H9 (cell line): ENCODE data around the gene PDZD8. TPM values are rescaled to one million over a fixed set of nuclear protein-coding genes. Genes with fewer than 3 reads are reported as not detected.

Experiments used
- DNase-seq: peaks from one replicate; pipeline ENCODE4 v3.0.0-alpha.2; 2017
- H2AFZ ChIP-seq: one replicate; pipeline ENCODE4 v1.6.1; 2013; ENCODE audit warnings: mild to moderate bottlenecking, low read length, control low read depth, moderate library complexity
- H2AK5ac ChIP-seq: 2 replicates; pipeline ENCODE4 v1.6.1; 2013; ENCODE audit warnings: low read length, control low read depth, mixed read lengths; ENCODE audit not compliant: insufficient read length
- H2BK120ac ChIP-seq: one replicate; pipeline ENCODE4 v1.6.1; 2013; ENCODE audit warnings: low read depth, mild to moderate bottlenecking, low read length, control low read depth, inconsistent platforms; ENCODE audit not compliant: poor library complexity, severe bottlenecking
- H2BK12ac ChIP-seq: 2 replicates; pipeline ENCODE4 v1.6.1; 2013; ENCODE audit warnings: low read length, control low read depth, mixed read lengths, low read depth; ENCODE audit not compliant: insufficient read length
- H2BK15ac ChIP-seq: 2 replicates; pipeline ENCODE4 v1.6.1; 2013; ENCODE audit warnings: low read depth, low read length, control low read depth
- H2BK20ac ChIP-seq: one replicate; pipeline ENCODE4 v1.6.1; 2013; ENCODE audit warnings: low read depth, mild to moderate bottlenecking, low read length, control low read depth, inconsistent platforms; ENCODE audit not compliant: poor library complexity, severe bottlenecking
- H2BK5ac ChIP-seq: 2 replicates; pipeline ENCODE4 v1.6.1; 2013; ENCODE audit warnings: low read length, control low read depth, mixed read lengths; ENCODE audit not compliant: insufficient read length
- H3K14ac ChIP-seq: 2 replicates; pipeline ENCODE4 v1.6.1; 2013; ENCODE audit warnings: low read length, control low read depth; ENCODE audit not compliant: insufficient read depth
- H3K18ac ChIP-seq: 2 replicates; pipeline ENCODE4 v1.6.1; 2013; ENCODE audit warnings: low read depth, mild to moderate bottlenecking, mixed read lengths, low read length, control low read depth; ENCODE audit not compliant: insufficient read length
- H3K23ac ChIP-seq: 2 replicates; pipeline ENCODE4 v1.6.1; 2013; ENCODE audit warnings: low read length, control low read depth, mixed read lengths, low read depth; ENCODE audit not compliant: insufficient read length
- H3K23me2 ChIP-seq: 2 replicates; pipeline ENCODE4 v1.6.1; 2013; ENCODE audit warnings: low read depth, mild to moderate bottlenecking, mixed read lengths, low read length, control low read depth; ENCODE audit not compliant: insufficient read length, poor library complexity, severe bottlenecking
- H3K27ac ChIP-seq: 2 replicates; pipeline ENCODE4 v1.5.1; 2013; ENCODE audit warnings: low read length, control low read depth, mixed read lengths, low read depth; ENCODE audit not compliant: insufficient read length
- H3K27me3 ChIP-seq: 2 replicates; pipeline ENCODE4 v1.6.1; 2013; ENCODE audit warnings: low read length, control low read depth, inconsistent platforms; ENCODE audit not compliant: insufficient read depth
- H3K4ac ChIP-seq: 2 replicates; pipeline ENCODE4 v1.6.1; 2013; ENCODE audit warnings: low read depth, mild to moderate bottlenecking, control low read depth, inconsistent platforms, low read length, moderate library complexity
- H3K4me1 ChIP-seq: 2 replicates; pipeline ENCODE4 v1.6.1; 2013; ENCODE audit warnings: low read length, control low read depth, inconsistent platforms; ENCODE audit not compliant: insufficient read depth
- H3K4me2 ChIP-seq: 2 replicates; pipeline ENCODE4 v1.6.1; 2013; ENCODE audit warnings: low read length, control low read depth, mixed read lengths; ENCODE audit not compliant: insufficient read length, insufficient read depth
- H3K56ac ChIP-seq: 2 replicates; pipeline ENCODE4 v1.6.1; 2013; ENCODE audit warnings: low read depth, mild to moderate bottlenecking, mixed read lengths, low read length, control low read depth; ENCODE audit not compliant: insufficient read length
- H3K79me1 ChIP-seq: 2 replicates; pipeline ENCODE4 v1.6.1; 2013; ENCODE audit warnings: low read depth, mild to moderate bottlenecking, moderate library complexity, low read length, control low read depth, inconsistent platforms; ENCODE audit not compliant: insufficient read depth, poor library complexity, severe bottlenecking
- H3K79me2 ChIP-seq: 2 replicates; pipeline ENCODE4 v1.6.1; 2013; ENCODE audit warnings: low read length, control low read depth, inconsistent platforms; ENCODE audit not compliant: insufficient read depth
- H3K9ac ChIP-seq: 2 replicates; pipeline ENCODE4 v1.6.1; 2013; ENCODE audit warnings: low read length, control low read depth, mixed read lengths; ENCODE audit not compliant: insufficient read length; ENCODE audit errors: extremely low read depth
- H3K9me3 ChIP-seq: one replicate; pipeline ENCODE4 v1.6.1; 2013; ENCODE audit warnings: low read depth, low read length, inconsistent platforms; ENCODE audit not compliant: control insufficient read depth
- H3T11ph ChIP-seq: one replicate; pipeline ENCODE4 v1.6.1; 2013; ENCODE audit warnings: mild to moderate bottlenecking, low read length, control low read depth, inconsistent platforms
- H4K20me1 ChIP-seq: one replicate; pipeline ENCODE4 v1.6.1; 2013; ENCODE audit not compliant: control insufficient read depth, insufficient read length, insufficient read depth
- H4K5ac ChIP-seq: 2 replicates; pipeline ENCODE4 v1.6.1; 2013; ENCODE audit warnings: low read depth, mild to moderate bottlenecking, mixed read lengths, low read length, control low read depth; ENCODE audit not compliant: insufficient read length
- H4K8ac ChIP-seq: replicated peaks from 2 replicates; pipeline ENCODE4 v1.6.1; 2013; ENCODE audit warnings: low read length, control low read depth, mixed read lengths, low read depth; ENCODE audit not compliant: insufficient read length
- H4K91ac ChIP-seq: 2 replicates; pipeline ENCODE4 v1.6.1; 2013; ENCODE audit warnings: low read depth, mild to moderate bottlenecking, moderate library complexity, mixed read lengths, low read length, control low read depth; ENCODE audit not compliant: insufficient read length
- H3K27ac Mint-ChIP-seq, 3 experiments: 2 replicates in 2 of 3; 3 replicates in 1 of 3; pipeline ENCODE4 v1.8.0; 2020 to 2021; ENCODE audit warnings: mixed read lengths in 3 of 3, mild to moderate bottlenecking in 1 of 3, moderate library complexity in 1 of 3
- H3K27me3 Mint-ChIP-seq: 2 replicates; pipeline ENCODE4 v1.8.0; 2021; ENCODE audit warnings: low read depth, mild to moderate bottlenecking, moderate library complexity, mixed read lengths
- H3K36me3 Mint-ChIP-seq, 3 experiments: 2 replicates in 2 of 3; 3 replicates in 1 of 3; pipeline ENCODE4 v1.8.0; 2020 to 2021; ENCODE audit warnings: low read depth in 3 of 3, mixed read lengths in 3 of 3; ENCODE audit not compliant: insufficient read depth in 1 of 3
- H3K4me1 Mint-ChIP-seq, 2 experiments: 2 replicates each; pipeline ENCODE4 v1.8.0; 2020; ENCODE audit warnings: mixed read lengths in 2 of 2
- H3K4me3 Mint-ChIP-seq, 2 experiments: 2 replicates in 1 of 2; 3 replicates in 1 of 2; pipeline ENCODE4 v1.8.0; 2020 to 2021; ENCODE audit warnings: mild to moderate bottlenecking in 2 of 2, mixed read lengths in 2 of 2, moderate library complexity in 1 of 2
- H3K9me3 Mint-ChIP-seq, 2 experiments: 2 replicates in 1 of 2; 3 replicates in 1 of 2; pipeline ENCODE4 v1.8.0; 2020; ENCODE audit warnings: mild to moderate bottlenecking in 2 of 2, mixed read lengths in 2 of 2, moderate library complexity in 1 of 2
- CTCF ChIP-seq: fragments of 200-600 bp; sonication (generic); conservative IDR thresholded peaks from 3 replicates; pipeline ENCODE4 v1.8.0; 2021; ENCODE audit warnings: antibody characterized with exemption, mild to moderate bottlenecking
- WGBS: extraction: QIAGEN DNeasy Blood & Tissue Kit; methylation state at CpG from one replicate; pipeline ENCODE4 v1.1.7; 2013; ENCODE audit warnings: missing lambda C conversion rate, low lambda C conversion rate, mixed read lengths; ENCODE audit not compliant: insufficient read length; ENCODE audit errors: extremely low coverage; 5-methylcytosine and 5-hydroxymethylcytosine counted together
- total RNA-seq: library from RNA; stranded (reverse); gene quantifications from 2 replicates; pipeline ENCODE4 v1.2.1, GENCODE V29; 2021

Gene PDZD8
- total RNA-seq, 1 experiment from 2014 or later: 38.2 TPM

GRCh38 chr10:117409549-117410305 is 34.5 kb upstream of the PDZD8 start:
- H3K56ac ChIP-seq: no peak overlapping the region
- H4K91ac ChIP-seq: no peak overlapping the region
- H3K36me3 Mint-ChIP-seq: no peaks in the 10 kb centered on the region
- H2AK5ac ChIP-seq: no peak overlapping the region
- H3K79me1 ChIP-seq: no peaks in the 10 kb centered on the region
- H3K9me3 Mint-ChIP-seq: no peaks in the 10 kb centered on the region
- H2BK12ac ChIP-seq: no peak overlapping the region
- H3T11ph ChIP-seq: no peak overlapping the region
- H3K14ac ChIP-seq: no peak overlapping the region
- H3K27me3 ChIP-seq: no peaks in the 10 kb centered on the region
- no peak overlapping the region for H3K27ac ChIP-seq
- no peaks in the 10 kb centered on the region for H3K79me2 ChIP-seq
- no peak for DNase-seq
- H3K27me3 Mint-ChIP-seq: peaks cover 12% of the 10 kb centered on the region; the same call in 1 of the 2 replicates
- WGBS: no CpG with 5 or more reads among the region's 5 CpGs
- H3K9me3 ChIP-seq: no peaks in the 10 kb centered on the region
- H3K18ac ChIP-seq: no peak overlapping the region
- no peaks in the 10 kb centered on the region for H3K4me1 ChIP-seq
- no peak overlapping the region for H3K4me3 Mint-ChIP-seq
- no peak overlapping the region for H2BK20ac ChIP-seq
- H3K4me1 Mint-ChIP-seq: peaks cover 18 to 19% of the 10 kb centered on the region in 2 experiments; a peak in 3 of 4 replicates
- H4K8ac ChIP-seq: no peak overlapping the region
- H2AFZ ChIP-seq: no peak overlapping the region
- no peak overlapping the region for H2BK5ac ChIP-seq
- no peak overlapping the region for H3K4ac ChIP-seq
- no peak overlapping the region for H3K9ac ChIP-seq
- H3K27ac Mint-ChIP-seq: no peak overlapping the region
- H3K23me2 ChIP-seq: no peaks in the 10 kb centered on the region
- no peak overlapping the region for H3K4me2 ChIP-seq
- H4K5ac ChIP-seq: no peak overlapping the region
- H2BK120ac ChIP-seq: no peak overlapping the region
- no peak overlapping the region for H2BK15ac ChIP-seq
- TF ChIP-seq CTCF: no peak
- H3K23ac ChIP-seq: no peak overlapping the region
- no peaks in the 10 kb centered on the region for H4K20me1 ChIP-seq
